Head of caudate nucleus (tissue), 42 donors: Measurements from ENCODE around the gene GGTLC3.
"Not testable (repeated sequence)": the region's sequence is repeated elsewhere in the genome, so short reads cannot be mapped to it uniquely, and the experiment has no call there.

Experiments
- DNase-seq, 42 donors: peaks; one replicate each; pipeline versions ENCODE4 v3.0.0 to v3.0.0-alpha.2; 2020 to 2021; ENCODE audit warnings: mixed read lengths in 7 of 42
- intact Hi-C: fragments of 100-400 bp; cut with DNase I; formaldehyde crosslinking; loops from one replicate; pipeline ENCODE4 v1.15.0; 2022

Gene GGTLC3

GRCh38 chr22:18523328-18523727 is 5.4 kb upstream of the GGTLC3 start:
- DNase-seq, intact Hi-C loops: not testable (repeated sequence)

- DNase-seq, intact Hi-C loops: not testable (repeated sequence)
These were observed 4.8 kb upstream of the GGTLC3 start for GRCh38 chr22:18522762-18523161.

GRCh38 chr22:18513454-18513853 is 4.5 kb downstream of the GGTLC3 start:
- intact Hi-C loops, DNase-seq: not testable (repeated sequence)

GRCh38 chr22:18512378-18512777 is 5.6 kb downstream of the GGTLC3 start:
- intact Hi-C loops, DNase-seq: not testable (repeated sequence)

- DNase-seq, intact Hi-C loops: not testable (repeated sequence)
These were observed 6.6 kb downstream of the GGTLC3 start for GRCh38 chr22:18511327-18511726.

- intact Hi-C loops, DNase-seq: not testable (repeated sequence)
These were observed 21.7 kb downstream of the GGTLC3 start for GRCh38 chr22:18496227-18496626.
